BE2C (cell line): ENCODE measurements around the gene SLC25A1.
"Not testable (repeated sequence)": the region's sequence is repeated elsewhere in the genome, so short reads cannot be mapped to it uniquely, and the experiment has no call there.

ENCODE experiments used
- DNase-seq: peaks from one replicate; pipeline ENCODE4 v3.0.0-alpha.2; 2020
- H3K27me3 ChIP-seq: fragments of 250-450 bp; sonication (Bioruptor Pico); 2 replicates; pipeline ENCODE4 v1.5.1; 2020; ENCODE audit warnings: mild to moderate bottlenecking
- H3K36me3 ChIP-seq: fragments of 250-450 bp; sonication (Bioruptor Pico); 2 replicates; pipeline ENCODE4 v1.5.1; 2020; ENCODE audit warnings: mild to moderate bottlenecking
- H3K4me1 ChIP-seq: fragments of 250-450 bp; sonication (Bioruptor Pico); 2 replicates; pipeline ENCODE4 v1.5.1; 2020
- H3K4me3 ChIP-seq: 2 replicates; pipeline ENCODE4 v1.5.1; 2011; ENCODE audit warnings: low read depth, low read length
- H3K9me3 ChIP-seq: fragments of 250-450 bp; sonication (Bioruptor Pico); 2 replicates; pipeline ENCODE4 v1.5.1; 2020
- CTCF ChIP-seq: IDR thresholded peaks from 2 replicates; pipeline ENCODE4 v1.5.1; 2012; ENCODE audit warnings: mild to moderate bottlenecking, low read depth, low read length

Gene SLC25A1

GRCh38 chr22:19164425-19164824, 14.1 kb downstream of the SLC25A1 start:
- Histone ChIP-seq H3K4me3 (no peak overlapping the region), H3K27me3 (peaks cover 40% of the 10 kb centered on the region), H3K9me3 (no peaks in the 10 kb centered on the region), H3K4me1 (no peaks in the 10 kb centered on the region), H3K36me3 (no peaks in the 10 kb centered on the region)
- DNase-seq = no peak
- no peak for TF ChIP-seq CTCF

GRCh38 chr22:19158649-19159048, 19.9 kb downstream of the SLC25A1 start:
- not testable (repeated sequence) for DNase-seq, H3K36me3 ChIP-seq, H3K4me1 ChIP-seq, H3K4me3 ChIP-seq, H3K27me3 ChIP-seq, H3K9me3 ChIP-seq

- not testable (repeated sequence) for H3K4me1 ChIP-seq, H3K9me3 ChIP-seq, H3K36me3 ChIP-seq, DNase-seq, H3K4me3 ChIP-seq
- peaks cover 26% of the 10 kb centered on the region for H3K27me3 ChIP-seq
Measured at GRCh38 chr22:19156109-19156508, 22.4 kb downstream of the SLC25A1 start.

GRCh38 chr22:19152942-19153883, 25.3 kb downstream of the SLC25A1 start:
- no peaks in the 10 kb centered on the region for H3K36me3 ChIP-seq
- no peak overlapping the region for H3K4me3 ChIP-seq
- DNase-seq = no peak
- no peaks in the 10 kb centered on the region for H3K9me3 ChIP-seq
- TF ChIP-seq CTCF = no peak
- peaks cover 55% of the 10 kb centered on the region for H3K27me3 ChIP-seq
- no peaks in the 10 kb centered on the region for H3K4me1 ChIP-seq

GRCh38 chr22:19151329-19152191, 27.0 kb downstream of the SLC25A1 start:
- H3K27me3 ChIP-seq = peaks cover 66% of the 10 kb centered on the region
- no peaks in the 10 kb centered on the region for H3K36me3 ChIP-seq
- no peak overlapping the region for H3K4me3 ChIP-seq
- H3K9me3 ChIP-seq = no peaks in the 10 kb centered on the region
- DNase-seq = no peak
- no peak for TF ChIP-seq CTCF
- H3K4me1 ChIP-seq = no peaks in the 10 kb centered on the region

GRCh38 chr22:19150482-19151328, 27.8 kb downstream of the SLC25A1 start:
- no peak for TF ChIP-seq CTCF
- no peaks in the 10 kb centered on the region for H3K36me3 ChIP-seq
- no peaks in the 10 kb centered on the region for H3K9me3 ChIP-seq
- H3K27me3 ChIP-seq = peaks cover 66% of the 10 kb centered on the region
- no peaks in the 10 kb centered on the region for H3K4me1 ChIP-seq
- H3K4me3 ChIP-seq = no peak overlapping the region
- no peak for DNase-seq
